Common myeloid progenitor, CD34-positive (primary cell): Measurements from ENCODE around the gene VPS26A.
"Not testable (repeated sequence)": the region's sequence is repeated elsewhere in the genome, so short reads cannot be mapped to it uniquely, and the experiment has no call there.

Source experiments
- CTCF ChIA-PET: fragments of 350-600 bp; sonication (Branson Sonifier 250); formaldehyde crosslinking; loops from one replicate; lab custom pipeline; 2021; ENCODE audit warnings: antibody characterized with exemption; lab: Charles Lee
- POLR2A ChIA-PET: fragments of 350-600 bp; sonication (Branson Sonifier 250); formaldehyde crosslinking; loops from one replicate; lab custom pipeline; 2021; ENCODE audit warnings: antibody characterized with exemption; lab: Charles Lee
- DNase-seq, 3 donors: peaks; one replicate each; pipeline versions ENCODE4 v3.0.0 to v3.0.0-alpha.2; 2013
- H3K27ac ChIP-seq, 2 experiments: 1 replicate in 1 of 2; 2 replicates in 1 of 2; pipeline ENCODE4 v1.7.0; 2013; ENCODE audit warnings: inconsistent platforms in 2 of 2, low read length in 2 of 2, mild to moderate bottlenecking in 2 of 2, low read depth in 1 of 2, moderate library complexity in 1 of 2; ENCODE audit not compliant: severe bottlenecking in 2 of 2, insufficient read depth in 1 of 2, poor library complexity in 1 of 2
- H3K27me3 ChIP-seq, 5 experiments: replicated peaks in 2 of 5; 1 replicate in 3 of 5; 2 replicates in 2 of 5; pipeline versions ENCODE4 v1.6.1 to v1.7.0; 2013; ENCODE audit warnings: low read length in 4 of 5, mild to moderate bottlenecking in 2 of 5, moderate library complexity in 2 of 5, inconsistent platforms in 1 of 5; ENCODE audit not compliant: insufficient read depth in 5 of 5, control insufficient read depth in 4 of 5
- H3K36me3 ChIP-seq, 4 experiments: 1 replicate in 2 of 4; 2 replicates in 2 of 4; pipeline versions ENCODE4 v1.6.1 to v1.7.0; 2013; ENCODE audit warnings: low read length in 3 of 4, control low read depth in 1 of 4, mild to moderate bottlenecking in 1 of 4; ENCODE audit not compliant: control insufficient read depth in 4 of 4, insufficient read depth in 4 of 4
- H3K4me1 ChIP-seq, 4 experiments: 1 replicate in 3 of 4; 2 replicates in 1 of 4; pipeline versions ENCODE4 v1.6.1 to v1.7.1; 2013; ENCODE audit warnings: low read length in 3 of 4, mild to moderate bottlenecking in 3 of 4, control low read depth in 1 of 4, inconsistent platforms in 1 of 4, moderate library complexity in 1 of 4; ENCODE audit not compliant: control insufficient read depth in 4 of 4, insufficient read depth in 4 of 4; ENCODE audit errors: control extremely low read depth in 1 of 4
- H3K4me3 ChIP-seq, 7 experiments: 1 replicate in 4 of 7; 2 replicates in 3 of 7; pipeline versions ENCODE4 v1.5.1 to v1.7.0; 2013; ENCODE audit warnings: mild to moderate bottlenecking in 7 of 7, low read length in 6 of 7, moderate library complexity in 6 of 7, inconsistent platforms in 2 of 7, low read depth in 2 of 7, control low read depth in 1 of 7; ENCODE audit not compliant: insufficient read depth in 4 of 7, control insufficient read depth in 1 of 7; ENCODE audit errors: extremely low read depth in 1 of 7
- H3K9me3 ChIP-seq, 5 experiments: 1 replicate in 4 of 5; 2 replicates in 1 of 5; pipeline versions ENCODE4 v1.6.1 to v1.7.1; 2013; ENCODE audit warnings: low read length in 4 of 5, mild to moderate bottlenecking in 2 of 5, inconsistent platforms in 1 of 5, low read depth in 1 of 5, moderate library complexity in 1 of 5; ENCODE audit not compliant: control insufficient read depth in 4 of 5, insufficient read depth in 2 of 5; ENCODE audit errors: control extremely low read depth in 1 of 5
- WGBS: methylation state at CpG from one replicate; pipeline ENCODE4 v1.1.5; 2013; ENCODE audit not compliant: insufficient coverage; 5-methylcytosine and 5-hydroxymethylcytosine counted together

The VPS26A gene

GRCh38 chr10:69160809-69161241 is 36.8 kb downstream of the VPS26A start:
- H3K27ac ChIP-seq, result no peak overlapping the region
- H3K36me3 ChIP-seq, result peaks cover 23 to 56% (median 41%) of the 10 kb centered on the region in 4 experiments
- ChIA-PET POLR2A (no interaction called here), CTCF (interaction anchor here (1.6 kb wide), 1 partner anchor 10 kb away, joined by 3 read pairs; no protein-coding TSS in a partner anchor)
- H3K4me3 ChIP-seq, result no peak overlapping the region
- H3K4me1 ChIP-seq, result no peaks in the 10 kb centered on the region
- H3K27me3 ChIP-seq, result no peaks in the 10 kb centered on the region
- no CpG with 5 or more reads among the region's 2 CpGs for WGBS
- no peak for DNase-seq
- H3K9me3 ChIP-seq, result no peaks in the 10 kb centered on the region

- H3K9me3 ChIP-seq, result no peaks in the 10 kb centered on the region
- no peak overlapping the region for H3K4me3 ChIP-seq
- H3K27ac ChIP-seq, result no peak overlapping the region
- H3K36me3 ChIP-seq, result peaks cover 16 to 54% (median 34%) of the 10 kb centered on the region in 4 experiments
- WGBS, result 100% methylated on average over 2 of the region's 4 CpGs
- no peaks in the 10 kb centered on the region for H3K27me3 ChIP-seq
- CTCF ChIA-PET, result no interaction called here
- no peak for DNase-seq
- H3K4me1 ChIP-seq, result no peaks in the 10 kb centered on the region
- POLR2A ChIA-PET, result no interaction called here
Measured at GRCh38 chr10:69168493-69168892, 44.5 kb downstream of the VPS26A start.

GRCh38 chr10:69172241-69172982 is 48.4 kb downstream of the VPS26A start:
- DNase-seq, result no peak
- peaks cover 12 to 39% (median 25%) of the 10 kb centered on the region in 4 experiments for H3K36me3 ChIP-seq
- CTCF ChIA-PET, result interaction anchor here (1.1 to 1.5 kb wide), 4 partner anchors 10 to 220 kb away, joined by 3 to 5 read pairs (median 4); no protein-coding TSS in a partner anchor
- peaks cover 0 to 3% (median 0%) of the 10 kb centered on the region in 4 experiments for H3K4me1 ChIP-seq
- H3K27ac ChIP-seq, result no peak overlapping the region
- H3K27me3 ChIP-seq, result no peaks in the 10 kb centered on the region
- H3K9me3 ChIP-seq, result no peaks in the 10 kb centered on the region
- no peak overlapping the region for H3K4me3 ChIP-seq
- no CpG with 5 or more reads among the region's 3 CpGs for WGBS
- POLR2A ChIA-PET, result no interaction called here

GRCh38 chr10:69175326-69175725 is 51.3 kb downstream of the VPS26A start:
- H3K27me3 ChIP-seq, H3K4me1 ChIP-seq, H3K9me3 ChIP-seq, H3K27ac ChIP-seq, POLR2A ChIA-PET, H3K4me3 ChIP-seq: not testable (repeated sequence)
- WGBS, result 100% methylated on average over 4 of the region's 4 CpGs
- peaks cover 8 to 20% (median 15%) of the 10 kb centered on the region in 4 experiments for H3K36me3 ChIP-seq
- CTCF ChIA-PET, result interaction anchor here (1.0 to 1.4 kb wide), 3 partner anchors 13 to 188 kb away, joined by 3 to 5 read pairs (median 3); no protein-coding TSS in a partner anchor
- DNase-seq, result peak in 2 of 3 donors; percentile 16 to 18

GRCh38 chr10:69176823-69177222 is 52.8 kb downstream of the VPS26A start:
- Histone ChIP-seq H3K27ac (no peak overlapping the region), H3K36me3 (peaks cover 0 to 9% (median 6%) of the 10 kb centered on the region in 4 experiments), H3K9me3 (no peaks in the 10 kb centered on the region), H3K27me3 (no peaks in the 10 kb centered on the region), H3K4me3 (no peak overlapping the region), H3K4me1 (peaks cover 14 to 23% (median 18%) of the 10 kb centered on the region in 4 experiments)
- WGBS, result 100% methylated on average over 2 of the region's 2 CpGs
- ChIA-PET CTCF (no interaction called here), POLR2A (no interaction called here)
- DNase-seq, result no peak

- DNase-seq, result peak in 2 of 3 donors; percentile 94 to 95
- Histone ChIP-seq H3K9me3 (no peaks in the 10 kb centered on the region), H3K4me1 (peaks cover 12 to 26% (median 18%) of the 10 kb centered on the region in 4 experiments), H3K27ac (peak overlapping the region; percentile 99 to 100), H3K4me3 (peak overlapping the region in 6 of 7 experiments; percentile 93 to 100 (median 98)), H3K27me3 (no peaks in the 10 kb centered on the region), H3K36me3 (peaks cover 0 to 10% (median 4%) of the 10 kb centered on the region in 4 experiments)
- ChIA-PET POLR2A (interaction anchor here (1.0 kb wide), 1 partner anchor 26 kb away, joined by 3 read pairs; no protein-coding TSS in a partner anchor), CTCF (no interaction called here)
- WGBS, result 43% methylated on average over 19 of the region's 21 CpGs
Measured at GRCh38 chr10:69179089-69179742, 55.2 kb downstream of the VPS26A start.
